IPS DF 6.9 (cell line): ENCODE results near the gene HBM.
A peak's percentile ranks its signal among the peaks of the same experiment; 100 is the strongest.
"Not testable (repeated sequence)": the region's sequence is repeated elsewhere in the genome, so short reads cannot be mapped to it uniquely, and the experiment has no call there.

Experiments used
- DNase-seq: peaks from one replicate; pipeline ENCODE4 v3.0.0-alpha.2; 2013; ENCODE audit warnings: low read depth, low spot score
- H3K27ac ChIP-seq: one replicate; pipeline ENCODE4 v1.5.1; 2013; ENCODE audit warnings: low read length, control low read depth
- H3K27me3 ChIP-seq: 2 replicates; pipeline ENCODE4 v1.6.1; 2013; ENCODE audit warnings: mild to moderate bottlenecking, low read length; ENCODE audit not compliant: control insufficient read depth, insufficient read depth
- H3K36me3 ChIP-seq: 2 replicates; pipeline ENCODE4 v1.6.1; 2013; ENCODE audit warnings: low read length; ENCODE audit not compliant: control insufficient read depth, insufficient read depth
- H3K4me1 ChIP-seq: 2 replicates; pipeline ENCODE4 v1.6.1; 2013; ENCODE audit warnings: low read length; ENCODE audit not compliant: control insufficient read depth, insufficient read depth
- H3K4me3 ChIP-seq: 2 replicates; pipeline ENCODE4 v1.5.1; 2013; ENCODE audit warnings: mild to moderate bottlenecking, low read length
- H3K9me3 ChIP-seq: 2 replicates; pipeline ENCODE4 v1.6.1; 2013; ENCODE audit warnings: low read length, inconsistent platforms; ENCODE audit not compliant: control insufficient read depth, insufficient read depth
- WGBS: extraction: QIAGEN DNeasy Blood & Tissue Kit; methylation state at CpG from one replicate; pipeline ENCODE4 v1.1.7; 2013; ENCODE audit warnings: mixed read lengths, missing lambda C conversion rate; ENCODE audit not compliant: insufficient read length, insufficient coverage; 5-methylcytosine and 5-hydroxymethylcytosine counted together

HBM gene

GRCh38 chr16:144797-145252 is 21.0 kb upstream of the HBM start:
- Histone ChIP-seq H3K4me3 (no peak overlapping the region), H3K9me3 (no peaks in the 10 kb centered on the region; the same call in 1 of the 2 replicates), H3K36me3 (no peaks in the 10 kb centered on the region), H3K4me1 (no peaks in the 10 kb centered on the region), H3K27ac (no peak overlapping the region), H3K27me3 (no peaks in the 10 kb centered on the region)
- WGBS = no CpG with 5 or more reads among the region's 14 CpGs
- DNase-seq = no peak

- DNase-seq = no peak
- no CpG with 5 or more reads among the region's 2 CpGs for WGBS
These were observed 19.1 kb upstream of the HBM start for GRCh38 chr16:146646-147045.

GRCh38 chr16:149024-149660 is 16.6 kb upstream of the HBM start:
- WGBS = no CpG with 5 or more reads among the region's 9 CpGs
- no peak overlapping the region for H3K27ac ChIP-seq
- no peak for DNase-seq
- no peaks in the 10 kb centered on the region for H3K4me1 ChIP-seq
- H3K9me3 ChIP-seq = no peaks in the 10 kb centered on the region
- no peak overlapping the region for H3K4me3 ChIP-seq
- no peaks in the 10 kb centered on the region for H3K36me3 ChIP-seq
- no peaks in the 10 kb centered on the region for H3K27me3 ChIP-seq

More at GRCh38 chr16:146646-147045, 19.1 kb upstream of the HBM start:
- H3K36me3 ChIP-seq = no peaks in the 10 kb centered on the region
- no peak overlapping the region for H3K4me3 ChIP-seq
- no peaks in the 10 kb centered on the region for H3K4me1 ChIP-seq
- no peaks in the 10 kb centered on the region for H3K27me3 ChIP-seq
- no peaks in the 10 kb centered on the region for H3K9me3 ChIP-seq
- no peak overlapping the region for H3K27ac ChIP-seq

- Histone ChIP-seq H3K27ac (no peak within 1 kb of the TSS), H3K4me1 (no peaks in the 10 kb centered on the region), H3K36me3 (no peaks in the 10 kb centered on the region), H3K9me3 (no peaks in the 10 kb centered on the region), H3K4me3 (no peak within 1 kb of the TSS), H3K27me3 (peaks cover 6% of the 10 kb centered on the region)
- WGBS = no CpG with 5 or more reads among the region's 17 CpGs
- DNase-seq = no peak
These were observed 13.3 kb upstream of the HBM start, which contains the start of gene HBZ for GRCh38 chr16:152141-153128. Gene HBZ (plus strand): TSS chr16:152644. CDS start chr16:152910, 266 bp downstream.

- WGBS = no CpG with 5 or more reads among the region's 6 CpGs
- H3K36me3 ChIP-seq, H3K27ac ChIP-seq, H3K4me3 ChIP-seq, DNase-seq, H3K4me1 ChIP-seq, H3K9me3 ChIP-seq, H3K27me3 ChIP-seq: not testable (repeated sequence)
These were observed 12.7 kb upstream of the HBM start for GRCh38 chr16:153129-153521.

- not testable (repeated sequence) for H3K36me3 ChIP-seq, DNase-seq, H3K27ac ChIP-seq, H3K4me1 ChIP-seq, H3K27me3 ChIP-seq, H3K9me3 ChIP-seq, H3K4me3 ChIP-seq
- WGBS = no CpG with 5 or more reads among the region's 74 CpGs
These were observed 12.1 kb upstream of the HBM start for GRCh38 chr16:153550-154216.

- DNase-seq = no peak
- Histone ChIP-seq H3K4me1 (no peaks in the 10 kb centered on the region), H3K4me3 (peak overlapping the region; percentile 83; the same call in 1 of the 2 replicates), H3K9me3 (no peaks in the 10 kb centered on the region), H3K36me3 (no peaks in the 10 kb centered on the region), H3K27ac (no peak overlapping the region), H3K27me3 (peaks cover 6% of the 10 kb centered on the region)
- no CpG with 5 or more reads among the region's 59 CpGs for WGBS
These were observed 11.4 kb upstream of the HBM start for GRCh38 chr16:154217-155030.

- no peaks in the 10 kb centered on the region for H3K9me3 ChIP-seq
- H3K36me3 ChIP-seq = no peaks in the 10 kb centered on the region
- no peak for DNase-seq
- H3K4me3 ChIP-seq = no peak overlapping the region
- no peak overlapping the region for H3K27ac ChIP-seq
- no CpG with 5 or more reads among the region's 7 CpGs for WGBS
- H3K27me3 ChIP-seq = peaks cover 6% of the 10 kb centered on the region
- no peaks in the 10 kb centered on the region for H3K4me1 ChIP-seq
These were observed 10.8 kb upstream of the HBM start for GRCh38 chr16:155031-155398.

- Histone ChIP-seq H3K27ac (no peak overlapping the region), H3K4me1 (no peaks in the 10 kb centered on the region), H3K27me3 (peaks cover 8% of the 10 kb centered on the region), H3K9me3 (no peaks in the 10 kb centered on the region), H3K4me3 (no peak overlapping the region), H3K36me3 (no peaks in the 10 kb centered on the region)
- no CpG with 5 or more reads among the region's 6 CpGs for WGBS
- no peak for DNase-seq
These were observed 6.5 kb upstream of the HBM start for GRCh38 chr16:159136-159849.
